ENCODE data around the gene ZBTB20. TPM values are rescaled to one million over a fixed set of nuclear protein-coding genes. Genes with fewer than 3 reads are reported as not detected.

ZBTB20 gene
- total and polyA plus RNA-seq, 10 donors = 0.32 to 89.7 (median 71.8) TPM

DNA sequence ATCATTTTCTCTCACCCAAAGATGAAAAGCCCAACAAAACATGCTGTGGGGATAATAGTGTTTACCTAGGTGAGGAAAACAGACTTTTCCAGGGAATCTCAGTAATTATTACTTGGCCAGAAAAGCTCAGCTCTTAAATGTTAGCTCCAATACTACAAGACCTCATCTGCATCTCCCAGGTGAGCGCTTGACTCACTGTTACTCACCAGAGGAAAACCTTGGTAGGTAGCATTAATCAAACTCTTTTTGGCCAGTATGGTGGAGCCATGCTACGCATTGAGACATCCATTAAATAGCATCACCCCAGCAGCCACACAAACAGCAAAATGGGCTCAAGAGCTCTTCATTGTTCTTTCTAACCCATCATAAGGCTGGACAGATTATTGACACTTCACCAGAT is 754.3 kb downstream of the ZBTB20 start:
- no peak overlapping the region for H3K27ac ChIP-seq
- H3K27me3 ChIP-seq (replicated peaks in 1 of 7) = no peaks in the 10 kb centered on the region
- no peaks in the 10 kb centered on the region for H3K9me3 ChIP-seq
- 96 to 98% (median 97%) methylated on average over 2 of the region's 2 CpGs for WGBS, 5 donors
- intact Hi-C loops (cut with DNase I; ENCODE audit: low total_unique reads) = no loop called here
- H3K36me3 ChIP-seq = peaks cover 0 to 13% (median 5%) of the 10 kb centered on the region in 6 donors
- TF ChIP-seq POLR2A (IDR thresholded peaks at IDR 0.05) (no peak), POLR2AphosphoS5 (IDR thresholded peaks at IDR 0.05) (no peak)
- TF ChIP-seq, protein P1, sequence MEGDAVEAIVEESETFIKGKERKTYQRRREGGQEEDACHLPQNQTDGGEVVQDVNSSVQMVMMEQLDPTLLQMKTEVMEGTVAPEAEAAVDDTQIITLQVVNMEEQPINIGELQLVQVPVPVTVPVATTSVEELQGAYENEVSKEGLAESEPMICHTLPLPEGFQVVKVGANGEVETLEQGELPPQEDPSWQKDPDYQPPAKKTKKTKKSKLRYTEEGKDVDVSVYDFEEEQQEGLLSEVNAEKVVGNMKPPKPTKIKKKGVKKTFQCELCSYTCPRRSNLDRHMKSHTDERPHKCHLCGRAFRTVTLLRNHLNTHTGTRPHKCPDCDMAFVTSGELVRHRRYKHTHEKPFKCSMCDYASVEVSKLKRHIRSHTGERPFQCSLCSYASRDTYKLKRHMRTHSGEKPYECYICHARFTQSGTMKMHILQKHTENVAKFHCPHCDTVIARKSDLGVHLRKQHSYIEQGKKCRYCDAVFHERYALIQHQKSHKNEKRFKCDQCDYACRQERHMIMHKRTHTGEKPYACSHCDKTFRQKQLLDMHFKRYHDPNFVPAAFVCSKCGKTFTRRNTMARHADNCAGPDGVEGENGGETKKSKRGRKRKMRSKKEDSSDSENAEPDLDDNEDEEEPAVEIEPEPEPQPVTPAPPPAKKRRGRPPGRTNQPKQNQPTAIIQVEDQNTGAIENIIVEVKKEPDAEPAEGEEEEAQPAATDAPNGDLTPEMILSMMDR (IDR thresholded peaks at IDR 0.05 in 8 of 11, conservative IDR thresholded peaks at IDR 0.05 in 3 of 11) = no peak
- no peak overlapping the region for H3K4me3 ChIP-seq
- H3K4me1 ChIP-seq = peaks cover 0 to 21% (median 0%) of the 10 kb centered on the region in 6 donors
- DNase-seq = no peak

DNA sequence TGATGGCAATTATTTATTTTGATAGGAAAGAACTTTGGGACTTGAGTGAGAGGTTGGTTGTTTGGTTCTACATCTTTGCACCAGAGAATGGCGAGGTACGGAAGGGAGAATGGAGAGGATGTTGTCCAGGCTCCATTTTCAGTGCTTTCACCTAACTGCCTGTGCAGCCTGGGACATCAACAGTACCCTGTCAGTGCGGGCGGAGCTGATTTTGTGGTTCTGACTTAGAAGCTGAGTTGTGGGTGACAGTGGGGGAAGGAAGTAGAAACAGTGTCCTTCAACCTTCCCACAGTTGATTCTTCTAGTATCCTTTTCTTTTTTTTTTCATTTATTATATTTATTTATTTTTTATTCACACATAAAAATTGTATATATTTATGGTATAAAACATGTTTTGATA is 757.9 kb downstream of the ZBTB20 start:
- no peak overlapping the region for H3K4me3 ChIP-seq
- WGBS, 5 donors = 66 to 84% (median 69%) methylated on average over 4 of the region's 4 CpGs
- no peaks in the 10 kb centered on the region for H3K27me3 ChIP-seq (replicated peaks in 1 of 7)
- intact Hi-C loops (cut with DNase I; ENCODE audit: low total_unique reads) = no loop called here
- H3K36me3 ChIP-seq = peaks cover 0 to 34% (median 11%) of the 10 kb centered on the region in 6 donors
- peak overlapping the region in 2 of 8 donors; percentile 4 to 10 for H3K27ac ChIP-seq
- H3K9me3 ChIP-seq = no peaks in the 10 kb centered on the region
- no peak for DNase-seq
- H3K4me1 ChIP-seq = peaks cover 0 to 29% (median 7%) of the 10 kb centered on the region in 6 donors
- TF ChIP-seq POLR2AphosphoS5 (IDR thresholded peaks at IDR 0.05) = peak in 1 of 3 donors; percentile 11
- TF ChIP-seq, protein P1 (IDR thresholded peaks at IDR 0.05 in 8 of 11, conservative IDR thresholded peaks at IDR 0.05 in 3 of 11) = no peak

DNA sequence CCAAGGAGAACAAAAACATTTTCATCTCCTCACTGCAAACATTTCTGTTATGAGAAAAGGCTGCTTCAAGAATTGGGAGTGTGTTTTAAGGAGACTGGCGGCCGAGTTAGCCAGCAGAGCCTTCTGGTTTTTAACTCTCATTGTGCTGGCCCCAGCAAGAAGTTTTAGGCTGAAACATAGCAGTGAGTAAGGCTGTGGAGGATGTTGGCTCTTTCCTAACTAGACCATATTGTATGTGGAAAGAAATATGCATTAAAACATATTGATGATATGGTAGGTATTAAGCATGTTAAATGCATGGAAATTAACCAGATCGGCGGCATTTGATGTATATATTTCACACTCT is 762.6 kb downstream of the ZBTB20 start:
- intact Hi-C loops (cut with DNase I; ENCODE audit: low total_unique reads) = no loop called here

DNA sequence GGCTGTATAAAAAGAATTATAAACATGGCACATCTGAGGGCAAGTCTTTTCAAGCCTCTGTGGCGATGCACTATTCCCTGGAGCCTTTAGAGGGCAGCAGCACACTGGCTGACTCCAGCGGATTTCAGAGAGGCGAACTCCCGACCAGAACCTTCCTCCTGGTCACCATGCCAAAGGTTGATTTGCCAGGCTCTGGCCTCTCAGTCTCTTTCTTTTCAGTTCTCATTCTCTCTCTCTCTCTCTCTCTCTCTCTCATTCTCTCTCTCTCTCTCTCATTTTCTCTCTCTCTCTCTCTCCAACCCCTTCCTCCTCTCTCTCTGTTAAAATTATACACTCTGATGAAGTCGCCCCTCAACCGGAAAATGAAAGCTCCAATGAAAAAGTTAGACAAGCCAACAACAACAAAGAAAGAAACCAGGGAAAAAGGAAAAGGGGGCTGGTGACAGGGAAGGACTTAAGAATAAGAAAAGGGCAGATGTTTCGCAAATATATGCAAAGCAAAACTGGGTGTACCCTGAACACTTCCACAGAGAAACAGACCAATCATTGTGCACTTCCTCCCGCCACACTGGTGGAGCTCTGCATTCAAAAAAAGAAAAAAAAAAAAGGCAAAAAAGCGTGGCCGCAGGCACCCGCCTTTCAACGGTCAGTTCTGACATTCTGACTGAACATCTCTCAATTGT is 763.1 kb downstream of the ZBTB20 start:
- Histone ChIP-seq H3K36me3 (peaks cover 3 to 57% (median 18%) of the 10 kb centered on the region in 6 donors), H3K27me3 (replicated peaks in 1 of 7) (no peaks in the 10 kb centered on the region), H3K27ac (peak overlapping the region in 7 of 8 donors; percentile 29 to 79 (median 66)), H3K4me3 (peak overlapping the region; percentile 10 to 52 (median 28)), H3K4me1 (peaks cover 0 to 22% (median 9%) of the 10 kb centered on the region in 6 donors), H3K9me3 (no peaks in the 10 kb centered on the region)
- peak; percentile 82 for DNase-seq
- WGBS, 5 donors = 36 to 51% (median 40%) methylated on average over 12 of the region's 12 CpGs
- TF ChIP-seq POLR2A (IDR thresholded peaks at IDR 0.05) (no peak), POLR2AphosphoS5 (IDR thresholded peaks at IDR 0.05) (no peak)
- TF ChIP-seq, protein P1 (IDR thresholded peaks at IDR 0.05 in 8 of 11, conservative IDR thresholded peaks at IDR 0.05 in 3 of 11) = peak; percentile 72 to 93 (median 89)
- intact Hi-C loops (cut with DNase I; ENCODE audit: low total_unique reads) = no loop called here

More for the DNA sequence above, 762.6 kb downstream of the ZBTB20 start:
- no peaks in the 10 kb centered on the region for H3K9me3 ChIP-seq
- peak overlapping the region in 6 of 8 donors; percentile 10 to 79 (median 68) for H3K27ac ChIP-seq
- H3K4me1 ChIP-seq = peaks cover 0 to 27% (median 10%) of the 10 kb centered on the region in 6 donors
- H3K36me3 ChIP-seq = peaks cover 3 to 51% (median 16%) of the 10 kb centered on the region in 6 donors
- DNase-seq = no peak
- WGBS, 5 donors = 71 to 80% (median 77%) methylated on average over 4 of the region's 4 CpGs
- no peaks in the 10 kb centered on the region for H3K27me3 ChIP-seq (replicated peaks in 1 of 7)
- no peak for TF ChIP-seq POLR2A (IDR thresholded peaks at IDR 0.05)
- no peak for TF ChIP-seq POLR2AphosphoS5 (IDR thresholded peaks at IDR 0.05)
- TF ChIP-seq, protein P1 (IDR thresholded peaks at IDR 0.05 in 8 of 11, conservative IDR thresholded peaks at IDR 0.05 in 3 of 11) = no peak
- peak overlapping the region in 5 of 8 donors; percentile 25 to 52 (median 37) for H3K4me3 ChIP-seq

Data from spleen (tissue), 11 donors.